Body of pancreas (tissue), 4 donors: Measurements from ENCODE around the gene GALNT17. TPM values are rescaled to one million over a fixed set of nuclear protein-coding genes. Genes with fewer than 3 reads are reported as not detected.
A peak's percentile ranks its signal among the peaks of the same experiment; 100 is the strongest.

Experiments used
- ATAC-seq: fragments of 150-250 bp; one replicate; pipeline ENCODE4 v1.9.1; 2016
- DNase-seq, 4 donors: peaks; one replicate each; pipeline ENCODE4 v3.0.0-alpha.2; 2019
- H3K27ac ChIP-seq, 4 donors: fragments of 200-600 bp; sonication (generic); 1 replicate in 3 of 4; 2 replicates in 1 of 4; pipeline versions ENCODE4 v1.5.1 to v1.6.1; 2016 to 2019; ENCODE audit warnings: mild to moderate bottlenecking in 1 of 4, mixed read lengths in 1 of 4, moderate library complexity in 1 of 4
- H3K27me3 ChIP-seq, 2 donors: fragments of 200-600 bp; sonication (generic); one replicate each; pipeline ENCODE4 v1.6.0; 2016; ENCODE audit warnings: mild to moderate bottlenecking in 1 of 2
- H3K36me3 ChIP-seq, 2 donors: fragments of 200-600 bp; sonication (generic); replicated peaks in 1 of 2; 2 replicates each; pipeline ENCODE4 v1.5.1; 2016; ENCODE audit warnings: low read depth in 2 of 2; ENCODE audit not compliant: insufficient read depth in 1 of 2
- H3K4me1 ChIP-seq: fragments of 200-600 bp; sonication (generic); one replicate; pipeline ENCODE4 v1.6.0; 2016
- H3K4me3 ChIP-seq, 2 donors: fragments of 200-600 bp; sonication (generic); 1 replicate in 1 of 2; 2 replicates in 1 of 2; pipeline ENCODE4 v1.5.1; 2016 to 2019
- H3K9me3 ChIP-seq, 3 donors: fragments of 200-600 bp; sonication (generic); 1 replicate in 2 of 3; 2 replicates in 1 of 3; pipeline ENCODE4 v1.5.1; 2016
- POLR2A ChIP-seq, 3 donors: fragments of 450-650 bp; IDR thresholded peaks; one replicate each; pipeline ENCODE4 v1.6.1; 2016; ENCODE audit warnings: antibody characterized with exemption in 3 of 3, mild to moderate bottlenecking in 2 of 3
- WGBS, 2 donors: methylation state at CpG; one replicate each; pipeline ENCODE4 v1.1.5; 2017; 5-methylcytosine and 5-hydroxymethylcytosine counted together
- intact Hi-C: fragments of 100-400 bp; cut with DNase I; formaldehyde crosslinking; loops from one replicate; pipeline ENCODE4 v1.15.1; 2023
- total RNA-seq, 2 donors: library from RNA; depleted of rRNA; stranded (reverse); fragments of >200 nt; gene quantifications; one replicate each; pipeline ENCODE4 v1.1.0, GENCODE V29; 2016
- TF ChIP-seq, protein P1 (sequence below), 7 experiments: fragments of 450-650 bp in 4 of 7; fragments of 200-600 bp in 3 of 7; sonication (generic) in 3 of 7; IDR thresholded peaks; one replicate each; pipeline ENCODE4 v1.5.1; 2016 to 2019; ENCODE audit warnings: antibody characterized with exemption in 7 of 7

Gene GALNT17
- total RNA-seq, 2 donors from 2014 or later = 6.5 to 27.4 TPM

DNA sequence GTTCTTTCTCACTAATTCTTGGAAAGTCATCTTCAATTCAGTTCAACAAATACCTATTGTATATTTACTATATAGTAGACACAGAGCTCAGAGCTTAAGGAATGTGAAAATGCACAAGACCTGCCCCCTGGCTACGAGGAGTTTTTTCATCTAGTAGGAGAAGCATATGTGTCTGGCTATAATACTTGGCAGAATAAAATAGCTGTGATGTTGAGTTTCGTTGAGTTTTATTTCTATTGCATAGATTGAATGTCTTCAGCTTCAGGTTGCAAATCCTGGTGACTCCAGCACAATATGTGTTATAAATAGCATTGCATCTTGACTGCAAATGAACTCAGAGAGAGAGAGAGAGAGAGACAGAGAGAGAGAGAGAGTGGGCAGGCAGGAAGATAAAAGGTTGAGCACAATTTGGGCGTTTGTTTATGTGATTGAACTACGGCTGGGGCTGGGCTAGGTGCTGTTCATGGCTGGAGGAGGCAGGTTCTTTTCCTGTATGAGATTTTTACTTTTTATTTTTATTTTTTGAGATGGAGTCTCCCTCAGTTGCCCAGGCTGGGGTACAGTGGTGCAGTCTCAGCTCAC is 229.6 kb downstream of the GALNT17 start:
- TF ChIP-seq, protein P1, sequence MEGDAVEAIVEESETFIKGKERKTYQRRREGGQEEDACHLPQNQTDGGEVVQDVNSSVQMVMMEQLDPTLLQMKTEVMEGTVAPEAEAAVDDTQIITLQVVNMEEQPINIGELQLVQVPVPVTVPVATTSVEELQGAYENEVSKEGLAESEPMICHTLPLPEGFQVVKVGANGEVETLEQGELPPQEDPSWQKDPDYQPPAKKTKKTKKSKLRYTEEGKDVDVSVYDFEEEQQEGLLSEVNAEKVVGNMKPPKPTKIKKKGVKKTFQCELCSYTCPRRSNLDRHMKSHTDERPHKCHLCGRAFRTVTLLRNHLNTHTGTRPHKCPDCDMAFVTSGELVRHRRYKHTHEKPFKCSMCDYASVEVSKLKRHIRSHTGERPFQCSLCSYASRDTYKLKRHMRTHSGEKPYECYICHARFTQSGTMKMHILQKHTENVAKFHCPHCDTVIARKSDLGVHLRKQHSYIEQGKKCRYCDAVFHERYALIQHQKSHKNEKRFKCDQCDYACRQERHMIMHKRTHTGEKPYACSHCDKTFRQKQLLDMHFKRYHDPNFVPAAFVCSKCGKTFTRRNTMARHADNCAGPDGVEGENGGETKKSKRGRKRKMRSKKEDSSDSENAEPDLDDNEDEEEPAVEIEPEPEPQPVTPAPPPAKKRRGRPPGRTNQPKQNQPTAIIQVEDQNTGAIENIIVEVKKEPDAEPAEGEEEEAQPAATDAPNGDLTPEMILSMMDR (IDR thresholded peaks at IDR 0.05) = peak in 1 of 7 experiments; percentile 20
- TF ChIP-seq POLR2A (IDR thresholded peaks at IDR 0.05) = no peak
- no peaks in the 10 kb centered on the region for H3K27me3 ChIP-seq
- WGBS, 2 donors = 18 to 33% methylated on average over 4 of the region's 4 CpGs
- H3K4me3 ChIP-seq = no peak overlapping the region
- H3K36me3 ChIP-seq = no peaks in the 10 kb centered on the region
- DNase-seq (no peak), ATAC-seq (no peak)
- peaks cover 25% of the 10 kb centered on the region for H3K4me1 ChIP-seq
- H3K9me3 ChIP-seq = no peaks in the 10 kb centered on the region
- intact Hi-C loops = no loop called here
- H3K27ac ChIP-seq = peak overlapping the region in 1 of 4 donors; percentile 19

DNA sequence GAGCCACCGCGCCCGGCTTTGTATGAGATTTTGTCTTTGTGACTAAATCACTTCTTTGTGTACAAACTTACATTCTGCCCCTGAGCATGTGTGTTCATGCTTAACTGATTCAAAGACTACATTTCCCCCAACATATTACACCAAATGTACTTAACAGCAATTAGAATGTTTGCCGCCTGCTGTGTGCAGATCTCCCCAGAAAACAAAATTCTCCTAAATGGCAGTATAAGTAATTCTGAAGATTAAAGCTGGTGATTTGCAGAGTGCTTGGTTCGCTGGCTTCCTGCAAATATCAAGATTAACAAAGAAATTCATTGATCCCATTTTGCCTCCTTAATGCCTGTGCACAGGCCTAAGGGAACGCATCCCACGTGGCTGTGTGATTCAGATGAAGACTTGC is 230.3 kb downstream of the GALNT17 start:
- no peaks in the 10 kb centered on the region for H3K36me3 ChIP-seq
- ATAC-seq = no peak

DNA sequence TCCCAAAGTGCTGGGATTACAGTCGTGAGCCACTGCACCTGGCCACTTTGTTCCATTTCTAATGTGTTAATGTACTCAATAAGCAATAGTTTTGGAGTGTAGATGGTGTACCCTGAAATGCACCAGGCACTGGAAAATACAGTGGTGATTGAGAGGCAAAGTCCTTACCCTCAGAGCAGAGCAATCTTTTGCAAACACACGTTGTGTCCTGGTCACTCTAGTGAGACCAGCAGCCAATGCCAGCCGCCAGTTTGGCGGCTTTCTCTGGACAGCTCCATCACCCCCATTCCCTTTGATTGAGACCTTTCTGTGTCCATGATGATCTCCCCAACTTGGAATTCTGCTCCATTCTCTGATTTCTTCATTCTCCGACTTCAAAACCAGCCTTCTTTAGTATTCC is 231.3 kb downstream of the GALNT17 start:
- H3K27ac ChIP-seq = peak overlapping the region in 3 of 4 donors; percentile 66 to 76 (median 72)
- peak in 2 of 4 donors; percentile 26 to 48 for DNase-seq
- 14 to 32% methylated on average over 5 of the region's 5 CpGs for WGBS, 2 donors

More for the DNA sequence above, 230.3 kb downstream of the GALNT17 start:
- Histone ChIP-seq H3K9me3 (no peaks in the 10 kb centered on the region), H3K4me3 (no peak overlapping the region), H3K4me1 (peaks cover 25% of the 10 kb centered on the region), H3K27ac (peak overlapping the region in 3 of 4 donors; percentile 66 to 76 (median 72)), H3K27me3 (no peaks in the 10 kb centered on the region)
- intact Hi-C loops = no loop called here
- TF ChIP-seq, protein P1 (IDR thresholded peaks at IDR 0.05) = no peak
- TF ChIP-seq POLR2A (IDR thresholded peaks at IDR 0.05) = no peak
- WGBS, 2 donors = 62 to 67% methylated on average over 7 of the region's 7 CpGs
- DNase-seq = no peak

DNA sequence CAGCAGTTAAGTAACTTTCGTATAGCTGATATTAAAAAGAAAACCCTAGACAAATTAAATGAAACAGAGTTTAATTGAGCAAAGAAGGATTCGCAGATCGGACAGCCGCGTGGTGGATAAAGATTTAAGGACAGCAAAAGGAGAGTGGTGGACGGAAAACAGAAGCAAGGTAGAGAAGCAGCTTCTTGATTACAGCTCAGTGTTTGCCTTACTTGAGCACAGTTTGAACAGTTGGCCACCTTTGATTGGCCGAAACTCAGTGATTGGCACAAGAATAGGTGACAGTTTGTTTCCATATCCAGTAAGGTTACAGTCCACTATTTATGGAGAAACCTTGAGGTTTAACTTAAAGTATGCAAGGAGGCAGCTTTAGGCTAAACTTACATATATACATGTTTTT is 231.7 kb downstream of the GALNT17 start:
- Histone ChIP-seq H3K9me3 (no peaks in the 10 kb centered on the region), H3K27ac (peak overlapping the region; percentile 12 to 76 (median 69)), H3K27me3 (no peaks in the 10 kb centered on the region), H3K4me3 (no peak overlapping the region), H3K36me3 (no peaks in the 10 kb centered on the region), H3K4me1 (peaks cover 25% of the 10 kb centered on the region)
- DNase-seq = peak; percentile 31 to 64 (median 46)
- intact Hi-C loops = no loop called here
- peak; percentile 78 for ATAC-seq
- WGBS, 2 donors = 37 to 44% methylated on average over 7 of the region's 7 CpGs
- TF ChIP-seq, protein P1 (IDR thresholded peaks at IDR 0.05) = no peak
- TF ChIP-seq POLR2A (IDR thresholded peaks at IDR 0.05) = peak in 2 of 3 donors; percentile 63 to 65

More for the DNA sequence above, 231.3 kb downstream of the GALNT17 start:
- TF ChIP-seq POLR2A (IDR thresholded peaks at IDR 0.05) = no peak
- TF ChIP-seq, protein P1 (IDR thresholded peaks at IDR 0.05) = no peak
- H3K27me3 ChIP-seq = no peaks in the 10 kb centered on the region
- H3K9me3 ChIP-seq = no peaks in the 10 kb centered on the region
- ATAC-seq = peak; percentile 62
- intact Hi-C loops = no loop called here
- H3K4me3 ChIP-seq = no peak overlapping the region
- peaks cover 25% of the 10 kb centered on the region for H3K4me1 ChIP-seq
- no peaks in the 10 kb centered on the region for H3K36me3 ChIP-seq

DNA sequence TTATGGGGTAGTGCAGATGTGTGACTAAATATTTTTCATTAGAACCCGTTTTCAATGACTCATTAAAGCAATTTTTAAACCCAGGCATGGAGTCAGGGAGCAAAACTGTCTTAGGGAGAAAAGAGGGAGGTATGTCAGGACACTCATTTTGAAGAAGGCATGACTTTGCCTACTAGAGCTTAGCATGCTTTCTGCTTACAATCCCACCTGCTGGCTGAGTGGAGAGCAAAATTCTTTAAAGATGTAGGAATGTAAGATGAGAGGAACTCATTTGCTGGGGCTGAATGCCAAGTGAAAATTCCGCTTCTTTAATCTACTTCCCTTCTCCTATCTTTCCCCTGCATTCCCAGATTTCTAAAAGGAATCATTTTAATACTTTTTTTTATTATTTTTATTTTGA is 232.6 kb downstream of the GALNT17 start:
- Histone ChIP-seq H3K27ac (peak overlapping the region in 2 of 4 donors; percentile 66 to 72), H3K27me3 (no peaks in the 10 kb centered on the region), H3K36me3 (no peaks in the 10 kb centered on the region), H3K4me3 (no peak overlapping the region), H3K9me3 (no peaks in the 10 kb centered on the region), H3K4me1 (peaks cover 25% of the 10 kb centered on the region)
- intact Hi-C loops = no loop called here
- 47 to 54% methylated on average over 2 of the region's 2 CpGs for WGBS, 2 donors
- TF ChIP-seq, protein P1 (IDR thresholded peaks at IDR 0.05) = no peak
- TF ChIP-seq POLR2A (IDR thresholded peaks at IDR 0.05) = no peak
- DNase-seq (no peak), ATAC-seq (no peak)
